HG03060 (cell line): ENCODE measurements around the gene S100A7.

Experiments
- ATAC-seq: cut with Tn5 transposase; IDR thresholded peaks from one replicate; pipeline ENCODE4 v1.9.1; 2021; ENCODE audit warnings: low read depth, moderate number of reproducible peaks; ENCODE audit not compliant: unreplicated experiment

The S100A7 gene

GRCh38 chr1:153460551-153460950 is at the start of gene S100A7:
S100A7 (minus strand) TSS chr1:153460651; CDS start chr1:153459013, 1,638 bp downstream.
- no peak for ATAC-seq

DNA sequence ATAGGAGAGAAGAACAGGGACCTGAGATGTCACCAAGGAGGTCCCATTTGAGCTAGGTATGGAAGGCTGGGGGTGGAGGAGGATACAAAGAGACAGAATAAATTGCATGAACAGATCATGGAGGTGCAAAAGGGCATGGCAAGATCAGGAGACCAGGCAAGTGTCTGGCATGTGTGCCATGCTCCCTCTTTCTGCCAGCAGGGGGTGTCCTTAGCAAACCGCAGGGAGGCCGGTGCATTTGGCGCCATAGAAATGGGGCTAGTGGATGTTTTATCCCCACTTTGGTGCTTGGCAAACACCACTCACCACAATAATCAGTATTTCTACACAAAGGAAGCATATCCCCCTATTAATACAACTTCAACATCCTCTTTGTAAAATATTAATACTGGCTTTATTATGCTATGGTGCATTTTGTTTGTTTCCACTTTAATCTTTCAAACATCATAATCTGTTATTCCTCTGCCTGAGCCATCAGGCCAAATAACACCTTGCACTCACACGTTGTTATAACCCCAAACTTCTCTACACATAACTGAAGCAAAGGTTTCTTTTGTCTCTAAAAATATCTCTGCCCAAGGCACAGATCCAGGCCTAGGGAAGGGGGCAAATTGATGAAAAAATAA is 49.4 kb upstream of the S100A7 start:
- ATAC-seq: no peak

GRCh38 chr1:153509036-153509435 is 48.6 kb upstream of the S100A7 start:
- ATAC-seq: no peak

DNA sequence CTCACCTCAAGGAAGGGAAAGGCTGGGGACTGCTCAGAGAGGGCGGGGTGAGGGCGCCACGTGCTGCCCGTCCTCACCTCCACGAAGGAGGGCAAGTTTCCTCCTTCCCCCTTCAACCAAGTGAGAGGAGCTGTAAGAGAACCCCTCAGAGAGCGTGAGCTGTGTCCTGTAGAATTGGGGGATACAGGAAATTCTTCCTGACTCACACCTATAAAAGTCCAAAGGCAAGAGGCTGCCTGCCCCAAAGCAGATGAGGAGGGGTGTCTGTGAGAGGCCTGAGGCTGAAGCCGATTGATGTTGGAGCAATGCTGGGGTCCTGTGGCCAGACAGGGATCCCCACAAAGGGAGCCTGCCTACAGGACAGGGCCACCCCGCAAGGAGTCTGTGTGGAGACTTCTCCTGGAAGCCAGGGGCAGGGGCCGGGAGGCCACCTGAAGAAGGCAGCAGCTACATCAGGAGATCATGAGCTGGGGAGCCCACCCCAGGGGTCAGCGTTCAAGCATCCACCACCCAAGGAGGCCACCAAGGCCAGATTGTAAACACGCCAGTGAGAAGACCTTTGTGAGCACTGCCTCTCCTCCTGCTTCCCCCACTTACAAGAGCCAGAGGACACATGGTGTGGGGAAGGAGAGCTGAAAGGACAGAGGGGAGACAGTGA is 47.6 kb upstream of the S100A7 start:
- no peak for ATAC-seq

GRCh38 chr1:153506831-153507413 is 46.5 kb upstream of the S100A7 start:
- ATAC-seq: no peak

DNA sequence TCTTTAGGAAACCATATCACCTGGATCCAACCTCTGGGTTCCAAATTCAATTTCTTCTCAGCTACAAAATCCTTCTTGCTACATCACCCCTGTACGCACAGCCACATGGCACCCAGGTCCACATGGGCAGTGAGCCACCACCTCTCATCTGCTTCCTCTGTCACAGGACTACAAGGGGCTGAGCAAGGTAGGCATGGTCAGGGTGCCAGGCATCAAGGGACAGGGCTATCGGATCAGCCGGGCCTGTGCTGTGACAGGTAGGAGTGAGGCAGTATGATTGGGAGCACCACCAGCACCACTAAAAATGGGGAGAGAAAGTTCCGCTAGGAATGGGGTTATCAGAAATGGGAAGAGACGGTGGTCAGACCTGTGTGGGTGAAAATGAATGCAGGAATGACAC is 45.9 kb upstream of the S100A7 start:
- ATAC-seq: no peak

GRCh38 chr1:153505576-153505975 is 45.1 kb upstream of the S100A7 start:
- no peak for ATAC-seq

GRCh38 chr1:153503766-153504165 is 43.3 kb upstream of the S100A7 start:
- no peak for ATAC-seq

DNA sequence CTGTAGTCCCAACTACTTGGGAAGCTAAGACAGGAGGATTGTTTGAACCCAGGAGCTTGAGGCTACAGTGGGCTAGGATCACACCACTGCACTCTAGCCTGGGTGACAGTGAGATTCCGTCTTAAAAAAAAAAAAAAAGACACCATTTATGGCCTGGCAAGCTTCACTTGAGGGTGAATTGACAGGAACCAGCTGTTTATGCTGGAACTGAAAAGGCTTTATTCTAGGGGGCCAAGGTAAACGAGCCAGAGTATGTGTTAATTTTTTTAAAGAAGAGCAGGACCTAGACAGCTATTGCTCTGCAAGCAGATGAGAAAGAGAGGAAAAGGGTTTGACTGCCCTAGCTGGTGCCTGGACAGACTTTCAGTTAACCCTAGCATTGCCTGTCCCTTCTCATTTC is 38.3 kb upstream of the S100A7 start:
- ATAC-seq: no peak

DNA sequence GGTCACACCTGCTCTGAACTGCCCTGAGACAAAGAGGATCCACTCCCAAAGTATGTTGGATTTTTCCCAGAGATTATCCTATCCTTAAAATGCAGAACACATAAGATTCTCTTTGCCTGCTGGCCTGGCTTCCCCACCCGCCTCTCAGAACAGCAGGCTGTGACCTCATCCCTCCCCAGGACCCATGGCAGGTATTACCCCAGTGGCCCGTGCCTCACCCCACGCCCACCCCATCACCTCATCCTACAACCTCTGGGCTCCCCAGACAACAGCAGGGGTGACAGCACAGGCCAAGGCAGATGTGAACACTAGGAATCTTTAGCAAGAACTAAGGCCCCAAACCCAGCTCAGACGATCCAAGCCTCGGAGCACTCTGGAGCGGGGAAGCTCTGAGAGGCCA is 35.1 kb upstream of the S100A7 start:
- no peak for ATAC-seq

DNA sequence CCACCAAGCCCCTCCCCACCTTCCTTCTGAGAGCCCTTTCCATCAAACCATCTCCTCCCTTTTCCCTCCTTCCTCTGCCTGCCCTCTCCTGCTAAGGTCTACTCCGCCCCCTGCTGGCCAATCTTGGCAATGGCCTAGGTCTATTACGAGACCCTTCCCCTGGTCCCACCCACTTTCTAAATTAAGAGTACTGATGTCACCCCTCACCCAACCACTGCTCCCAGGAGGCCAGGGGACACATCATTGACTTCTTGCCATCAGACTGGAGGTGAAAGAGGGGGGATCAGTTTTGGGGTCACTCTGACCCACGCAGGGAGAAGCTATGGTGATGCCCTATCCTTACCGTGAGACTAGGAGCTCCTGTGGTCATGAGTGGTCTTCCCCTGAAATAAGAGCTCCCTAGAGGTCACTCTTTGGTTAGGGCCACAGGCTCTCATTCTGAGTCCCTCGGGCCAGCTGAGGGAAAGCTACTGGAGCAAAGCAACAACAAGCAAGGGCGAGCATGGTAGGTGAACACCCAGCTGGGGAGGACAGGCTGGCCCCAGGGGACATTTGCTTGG is 34.6 kb upstream of the S100A7 start:
- no peak for ATAC-seq

DNA sequence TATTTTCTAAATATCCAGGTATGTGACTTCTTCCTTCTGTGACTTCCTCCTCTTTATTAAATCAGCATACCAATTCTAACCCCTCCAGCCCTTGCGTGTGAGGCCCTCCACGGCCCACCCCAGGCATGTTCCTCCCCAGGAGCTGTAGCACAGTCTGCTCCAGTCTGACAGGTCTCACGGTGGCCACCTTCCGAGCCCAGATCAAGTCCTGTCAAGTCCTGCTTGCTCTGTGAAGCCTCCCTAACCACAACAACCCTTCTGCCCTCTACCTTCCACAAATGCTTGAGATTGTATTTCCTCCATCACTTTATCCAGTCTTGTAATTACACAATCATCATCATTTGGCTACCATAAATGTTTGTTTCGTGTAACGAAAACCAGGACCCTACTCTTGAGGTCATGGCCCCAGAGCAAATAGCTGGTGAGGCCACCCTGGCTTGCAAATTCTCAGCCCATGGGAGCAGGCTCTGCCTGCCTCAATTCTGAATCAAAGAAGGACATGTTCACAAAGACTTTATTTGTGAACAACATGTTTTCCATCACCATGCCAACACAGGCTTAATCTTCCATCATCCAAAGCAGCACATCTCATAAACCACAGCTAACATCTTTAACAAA is 33.0 kb upstream of the S100A7 start:
- ATAC-seq: no peak

DNA sequence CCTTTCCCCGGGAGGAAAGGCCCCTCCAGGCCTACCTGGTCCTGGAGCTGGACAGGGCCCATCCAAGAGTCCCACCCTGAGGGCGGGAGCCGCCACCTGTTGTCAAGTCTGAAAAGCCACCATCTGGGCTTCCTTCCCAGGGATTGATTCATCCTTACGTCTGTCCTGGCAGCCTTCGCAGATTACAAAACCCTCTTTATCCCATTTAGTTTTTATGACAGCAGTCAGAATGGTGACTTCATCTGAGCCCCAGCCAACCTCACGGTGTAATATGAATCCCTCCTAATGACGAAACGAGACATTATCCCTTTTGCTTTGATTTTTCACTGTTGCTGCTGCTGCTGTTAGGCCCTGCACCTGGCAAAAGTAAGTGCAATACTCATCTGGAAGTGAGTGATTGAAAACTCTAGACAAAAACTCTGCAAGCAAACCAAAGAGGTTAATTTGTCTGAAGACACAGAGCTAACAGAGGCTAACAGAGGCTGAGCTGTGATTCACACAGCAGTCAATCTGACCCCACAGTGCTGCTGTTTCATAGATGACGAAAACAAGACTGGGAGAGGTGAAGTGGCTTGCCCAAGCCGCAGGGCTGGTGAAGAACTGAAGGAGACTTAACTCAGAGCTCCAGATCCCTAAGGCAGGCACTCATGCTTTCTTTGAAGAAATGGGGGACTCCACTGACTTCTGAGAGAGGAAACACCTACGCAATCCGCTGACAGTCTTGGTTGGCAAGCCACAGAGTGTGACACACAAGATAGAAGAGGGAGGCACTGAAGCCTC is 30.0 kb upstream of the S100A7 start:
- ATAC-seq: no peak

GRCh38 chr1:153488731-153489130 is 28.3 kb upstream of the S100A7 start:
- no peak for ATAC-seq

- no peak for ATAC-seq
Measured at GRCh38 chr1:153487707-153488106, 27.3 kb upstream of the S100A7 start.

DNA sequence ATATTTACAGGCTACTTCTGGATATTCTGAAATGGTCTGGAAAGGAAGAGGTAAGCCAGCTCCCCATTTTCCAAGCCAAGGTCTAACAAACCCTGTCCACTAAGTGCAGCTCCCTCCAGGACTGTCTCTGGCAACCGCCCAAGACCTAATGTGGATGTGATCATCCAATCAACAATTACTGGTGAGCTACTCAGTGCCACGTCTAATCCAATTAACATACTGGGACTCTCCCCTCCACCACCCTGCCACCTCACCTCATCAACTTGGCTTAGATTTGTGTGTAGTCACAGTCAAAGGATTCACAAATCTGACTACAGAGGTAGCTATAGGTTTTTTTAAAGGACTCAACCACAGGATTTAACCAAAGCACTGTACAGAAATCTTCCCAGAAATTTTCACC is 25.4 kb upstream of the S100A7 start:
- no peak for ATAC-seq

DNA sequence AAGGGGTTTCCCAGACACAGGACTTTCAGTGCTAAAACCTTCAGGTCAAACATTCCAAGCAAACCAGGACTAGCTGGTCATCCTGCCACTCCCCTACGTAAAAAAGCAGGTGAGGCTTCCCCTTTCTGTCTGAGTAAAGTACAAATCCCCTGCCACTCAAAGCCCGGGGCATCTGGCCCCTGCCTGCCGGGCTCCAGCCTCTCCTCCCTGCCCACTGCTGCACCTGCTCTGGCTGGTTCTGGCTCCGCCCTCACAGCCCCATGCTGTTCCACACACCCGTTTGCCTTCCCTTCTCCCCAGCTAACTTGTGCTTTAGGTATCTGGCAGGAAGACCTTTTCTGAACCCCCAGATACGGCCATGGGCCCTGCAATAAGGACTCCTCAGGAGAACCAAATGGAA is 23.3 kb upstream of the S100A7 start:
- no peak for ATAC-seq

DNA sequence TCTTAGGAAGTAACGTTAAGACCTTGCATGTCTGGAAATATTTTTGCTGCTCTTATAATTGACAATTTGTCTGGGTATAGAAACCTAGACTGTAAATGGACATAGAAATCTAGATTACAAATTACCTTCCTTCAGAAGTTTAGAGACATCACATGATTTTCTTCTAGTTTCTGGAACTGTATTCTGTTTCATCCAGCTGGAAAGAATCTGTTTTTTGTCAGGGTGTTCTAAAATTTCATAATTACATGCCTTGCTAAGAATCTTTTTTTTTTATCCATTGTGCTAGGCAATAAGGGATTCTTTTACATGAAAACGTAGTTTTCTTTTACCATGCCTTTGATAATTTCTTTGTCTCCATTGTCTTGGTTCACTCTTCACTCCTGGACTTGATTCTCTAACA is 20.7 kb upstream of the S100A7 start:
- no peak for ATAC-seq

DNA sequence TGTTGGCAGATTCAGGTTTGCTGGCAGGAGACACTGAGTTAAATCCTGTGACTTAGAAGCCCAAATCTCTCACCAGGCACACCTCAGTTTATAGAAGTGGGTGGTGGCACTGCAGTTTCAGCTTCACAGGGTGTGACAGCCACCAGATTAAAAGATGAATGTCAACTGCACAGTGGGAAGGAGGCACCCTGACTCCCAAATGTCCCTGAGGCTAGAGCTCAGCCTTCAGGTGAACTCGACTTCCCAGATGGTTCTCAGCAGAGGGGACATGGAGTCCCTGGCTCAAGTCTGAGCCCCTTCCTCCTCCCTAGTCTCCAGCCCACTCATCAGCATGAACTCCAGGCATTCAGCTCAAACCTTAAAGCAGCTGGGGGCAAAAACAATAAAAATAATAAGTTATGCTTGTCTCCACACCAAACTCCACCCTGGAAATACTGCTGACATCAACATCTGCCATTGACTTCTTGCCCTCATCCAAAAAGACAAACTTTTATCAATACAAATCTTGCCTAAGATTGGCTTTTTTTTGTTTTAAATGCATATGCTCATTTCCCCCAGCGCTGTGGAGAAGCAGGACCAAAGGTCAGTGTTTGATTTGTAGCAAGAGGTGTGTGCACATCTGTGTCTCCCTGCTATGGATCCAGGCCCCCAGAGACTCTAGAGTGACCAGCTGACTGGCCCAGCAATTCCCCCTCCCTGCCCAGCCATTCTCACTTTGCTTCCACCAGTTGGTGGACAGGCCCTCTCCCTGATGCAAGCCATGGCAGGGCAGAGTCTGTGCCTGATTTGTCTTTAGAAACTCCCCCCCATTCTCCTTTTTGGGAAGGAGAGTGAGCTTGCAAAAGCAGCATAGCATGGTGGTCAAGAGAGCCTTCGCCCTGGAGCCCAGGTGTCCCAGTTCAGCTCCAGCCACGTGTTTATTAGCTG is 18.5 kb upstream of the S100A7 start:
- no peak for ATAC-seq
